Breast epithelium (tissue), 3 donors: ENCODE measurements around the gene POLR3K.

Experiments
- POLR2A ChIP-seq: fragments of 450-650 bp; IDR thresholded peaks from one replicate; pipeline ENCODE4 v1.6.1; 2016; ENCODE audit warnings: antibody characterized with exemption, mild to moderate bottlenecking, moderate library complexity
- POLR2AphosphoS5 ChIP-seq, 3 donors: sonication (generic); formaldehyde crosslinking; IDR thresholded peaks; one replicate each; pipeline ENCODE4 v1.6.1; 2017; ENCODE audit warnings: antibody characterized with exemption in 3 of 3
- TF ChIP-seq, protein P1 (sequence below), 3 donors: fragments of 450-650 bp; IDR thresholded peaks; one replicate each; pipeline ENCODE4 v1.5.1; 2016 to 2017; ENCODE audit warnings: antibody characterized with exemption in 3 of 3, mild to moderate bottlenecking in 3 of 3, moderate library complexity in 3 of 3

DNA sequence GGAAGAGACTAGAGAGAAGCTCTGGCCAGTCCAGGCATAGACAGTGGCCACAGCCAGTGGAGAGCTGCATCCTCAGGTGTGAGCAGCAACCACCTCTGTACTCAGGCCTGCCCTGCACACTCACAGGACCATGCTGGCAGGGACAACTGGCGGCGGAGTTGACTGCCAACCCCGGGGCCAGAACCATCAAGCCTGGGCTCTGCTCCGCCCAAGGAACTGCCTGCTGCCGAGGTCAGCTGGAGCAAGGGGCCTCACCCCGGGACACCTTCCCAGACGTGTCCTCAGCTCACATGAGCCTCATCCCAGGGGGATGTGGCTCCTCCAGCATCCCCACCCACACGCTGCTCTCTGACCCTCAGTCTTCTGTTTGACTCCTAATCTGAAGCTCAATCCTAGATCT is 15.8 kb upstream of the POLR3K start:
- TF ChIP-seq, protein P1, sequence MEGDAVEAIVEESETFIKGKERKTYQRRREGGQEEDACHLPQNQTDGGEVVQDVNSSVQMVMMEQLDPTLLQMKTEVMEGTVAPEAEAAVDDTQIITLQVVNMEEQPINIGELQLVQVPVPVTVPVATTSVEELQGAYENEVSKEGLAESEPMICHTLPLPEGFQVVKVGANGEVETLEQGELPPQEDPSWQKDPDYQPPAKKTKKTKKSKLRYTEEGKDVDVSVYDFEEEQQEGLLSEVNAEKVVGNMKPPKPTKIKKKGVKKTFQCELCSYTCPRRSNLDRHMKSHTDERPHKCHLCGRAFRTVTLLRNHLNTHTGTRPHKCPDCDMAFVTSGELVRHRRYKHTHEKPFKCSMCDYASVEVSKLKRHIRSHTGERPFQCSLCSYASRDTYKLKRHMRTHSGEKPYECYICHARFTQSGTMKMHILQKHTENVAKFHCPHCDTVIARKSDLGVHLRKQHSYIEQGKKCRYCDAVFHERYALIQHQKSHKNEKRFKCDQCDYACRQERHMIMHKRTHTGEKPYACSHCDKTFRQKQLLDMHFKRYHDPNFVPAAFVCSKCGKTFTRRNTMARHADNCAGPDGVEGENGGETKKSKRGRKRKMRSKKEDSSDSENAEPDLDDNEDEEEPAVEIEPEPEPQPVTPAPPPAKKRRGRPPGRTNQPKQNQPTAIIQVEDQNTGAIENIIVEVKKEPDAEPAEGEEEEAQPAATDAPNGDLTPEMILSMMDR (IDR thresholded peaks at IDR 0.05), result no peak
- TF ChIP-seq POLR2AphosphoS5 (IDR thresholded peaks at IDR 0.05) (no peak), POLR2A (no peak)
